ENCODE measurements around the gene CDK14.

Gene CDK14

DNA sequence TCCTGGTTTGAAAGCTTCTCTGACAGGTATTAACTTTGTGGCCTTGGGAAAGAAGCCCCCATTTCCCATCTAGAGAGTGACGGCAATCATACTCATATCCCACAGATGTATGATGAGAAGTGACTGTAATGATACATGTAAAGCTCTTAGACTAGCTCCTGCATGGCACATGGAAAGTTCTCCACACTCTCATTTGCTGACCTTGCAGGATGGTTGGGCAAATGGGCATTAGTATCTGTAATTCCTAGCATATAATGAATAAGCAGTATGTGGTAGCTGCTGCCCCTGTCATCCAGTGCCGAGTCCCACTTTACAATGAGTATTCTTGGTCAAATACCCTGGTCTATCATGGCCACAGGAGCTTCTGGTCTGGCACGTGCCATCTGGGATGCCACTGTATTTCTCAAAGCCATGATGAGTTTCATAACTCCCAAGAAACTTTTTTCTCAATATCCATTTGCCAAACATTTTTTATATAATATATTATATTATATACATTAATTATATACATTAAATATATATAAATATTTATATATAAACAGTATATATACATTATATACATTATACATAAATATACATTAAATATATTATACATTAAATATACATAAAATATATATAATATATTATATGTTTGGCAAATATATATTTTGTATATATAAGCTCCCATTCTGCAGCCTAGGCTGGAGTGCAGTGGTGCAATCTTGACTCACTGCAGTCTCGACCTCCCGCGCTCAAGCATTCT is 561.6 kb downstream of the CDK14 start:
- H3K4me3 ChIP-seq (ENCODE audit: low read depth in 1 of 2, low read length in 2 of 2) = no peak overlapping the region
- H3K27me3 ChIP-seq (ENCODE audit: insufficient read depth, low read length, poor library complexity) = peaks cover 7% of the 10 kb centered on the region
- no peak overlapping the region for H3K4me2 ChIP-seq (ENCODE audit: insufficient read depth, low read length)
- no peaks in the 10 kb centered on the region for H3K36me3 ChIP-seq (ENCODE audit: insufficient read depth, low read length)
- DNase-seq (no peak), ATAC-seq (ENCODE audit: insufficient read depth, low read depth) (no peak)
- H3K79me2 ChIP-seq (ENCODE audit: insufficient read depth, low read length) = no peaks in the 10 kb centered on the region
- H3K9me3 ChIP-seq (ENCODE audit: insufficient read depth, low read length, severe bottlenecking) = no peaks in the 10 kb centered on the region
- H3K4me1 ChIP-seq (ENCODE audit: insufficient read depth, low read length) = no peaks in the 10 kb centered on the region
- H3K27ac ChIP-seq (ENCODE audit: low read length) = no peak overlapping the region
- H3K9ac ChIP-seq (ENCODE audit: low read depth, low read length) = no peak overlapping the region
- TF ChIP-seq EZH2 (IDR thresholded peaks at IDR 0.05; ENCODE audit: borderline replicate concordance, low read depth, low read length, severe bottlenecking) = no peak
- TF ChIP-seq, protein P1, sequence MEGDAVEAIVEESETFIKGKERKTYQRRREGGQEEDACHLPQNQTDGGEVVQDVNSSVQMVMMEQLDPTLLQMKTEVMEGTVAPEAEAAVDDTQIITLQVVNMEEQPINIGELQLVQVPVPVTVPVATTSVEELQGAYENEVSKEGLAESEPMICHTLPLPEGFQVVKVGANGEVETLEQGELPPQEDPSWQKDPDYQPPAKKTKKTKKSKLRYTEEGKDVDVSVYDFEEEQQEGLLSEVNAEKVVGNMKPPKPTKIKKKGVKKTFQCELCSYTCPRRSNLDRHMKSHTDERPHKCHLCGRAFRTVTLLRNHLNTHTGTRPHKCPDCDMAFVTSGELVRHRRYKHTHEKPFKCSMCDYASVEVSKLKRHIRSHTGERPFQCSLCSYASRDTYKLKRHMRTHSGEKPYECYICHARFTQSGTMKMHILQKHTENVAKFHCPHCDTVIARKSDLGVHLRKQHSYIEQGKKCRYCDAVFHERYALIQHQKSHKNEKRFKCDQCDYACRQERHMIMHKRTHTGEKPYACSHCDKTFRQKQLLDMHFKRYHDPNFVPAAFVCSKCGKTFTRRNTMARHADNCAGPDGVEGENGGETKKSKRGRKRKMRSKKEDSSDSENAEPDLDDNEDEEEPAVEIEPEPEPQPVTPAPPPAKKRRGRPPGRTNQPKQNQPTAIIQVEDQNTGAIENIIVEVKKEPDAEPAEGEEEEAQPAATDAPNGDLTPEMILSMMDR (IDR thresholded peaks at IDR 0.05; ENCODE audit: borderline replicate concordance, extremely low read depth, low read length, poor library complexity, severe bottlenecking) = no peak
- no peak overlapping the region for H2AFZ ChIP-seq (ENCODE audit: low read depth, low read length)
- no peaks in the 10 kb centered on the region for H4K20me1 ChIP-seq (ENCODE audit: insufficient read depth, low read length)

DNA sequence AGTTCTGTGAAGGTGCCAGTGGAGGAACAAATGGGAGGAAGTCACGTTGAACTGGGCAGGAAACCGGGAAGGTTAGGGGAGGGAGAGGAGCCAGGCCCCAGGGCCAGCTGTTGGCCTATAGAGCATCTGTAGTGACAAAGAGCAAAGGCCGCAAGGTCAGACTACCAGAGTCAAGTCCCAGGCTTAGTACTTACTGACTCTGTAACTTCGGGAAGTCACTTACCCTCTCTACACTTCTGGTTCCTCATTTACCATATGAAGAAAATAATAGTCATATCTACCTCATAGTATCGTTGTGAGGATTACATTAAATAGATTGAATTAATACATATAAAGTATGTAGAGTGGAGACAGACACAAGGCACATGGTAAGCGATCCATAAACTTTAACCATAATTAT is 566.3 kb downstream of the CDK14 start:
- H3K9me3 ChIP-seq (ENCODE audit: insufficient read depth, low read length, severe bottlenecking) = no peaks in the 10 kb centered on the region
- H3K4me2 ChIP-seq (ENCODE audit: insufficient read depth, low read length) = no peak overlapping the region
- H4K20me1 ChIP-seq (ENCODE audit: insufficient read depth, low read length) = no peaks in the 10 kb centered on the region
- no peak for DNase-seq
- H3K36me3 ChIP-seq (ENCODE audit: insufficient read depth, low read length) = no peaks in the 10 kb centered on the region
- peaks cover 3% of the 10 kb centered on the region for H3K27me3 ChIP-seq (ENCODE audit: insufficient read depth, low read length, poor library complexity)
- ATAC-seq (ENCODE audit: insufficient read depth, low read depth) = no peak
- H3K4me3 ChIP-seq (ENCODE audit: low read depth in 1 of 2, low read length in 2 of 2) = no peak overlapping the region
- no peak overlapping the region for H2AFZ ChIP-seq (ENCODE audit: low read depth, low read length)
- H3K9ac ChIP-seq (ENCODE audit: low read depth, low read length) = no peak overlapping the region
- H3K27ac ChIP-seq (ENCODE audit: low read length) = no peak overlapping the region
- H3K4me1 ChIP-seq (ENCODE audit: insufficient read depth, low read length) = no peaks in the 10 kb centered on the region
- TF ChIP-seq EZH2 (IDR thresholded peaks at IDR 0.05; ENCODE audit: borderline replicate concordance, low read depth, low read length, severe bottlenecking) = no peak
- TF ChIP-seq, protein P1 (IDR thresholded peaks at IDR 0.05; ENCODE audit: borderline replicate concordance, extremely low read depth, low read length, poor library complexity, severe bottlenecking) = no peak
- H3K79me2 ChIP-seq (ENCODE audit: insufficient read depth, low read length) = no peaks in the 10 kb centered on the region

DNA sequence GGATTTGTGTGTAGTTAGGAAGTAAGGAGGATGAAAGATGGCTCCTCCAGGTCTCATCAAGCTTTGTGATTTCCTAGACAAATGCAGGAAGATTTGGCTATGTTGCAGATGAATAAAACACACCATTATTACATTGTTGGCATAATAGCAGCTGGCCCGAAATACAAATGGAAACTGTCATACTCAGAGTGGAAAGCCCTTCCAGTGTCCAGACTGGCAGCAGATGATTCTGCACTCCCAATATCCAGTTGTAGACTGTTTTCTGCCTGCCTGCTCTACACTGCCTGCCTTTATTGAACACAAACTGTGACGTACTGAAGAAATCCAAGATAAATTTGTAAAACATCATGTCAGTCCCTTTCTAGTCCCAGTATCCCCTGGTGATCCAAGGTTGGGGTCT is 568.4 kb downstream of the CDK14 start:
- Histone ChIP-seq H3K36me3 (ENCODE audit: insufficient read depth, low read length) (no peaks in the 10 kb centered on the region), H3K9me3 (ENCODE audit: insufficient read depth, low read length, severe bottlenecking) (no peaks in the 10 kb centered on the region), H3K9ac (ENCODE audit: low read depth, low read length) (no peak overlapping the region), H3K27ac (ENCODE audit: low read length) (no peak overlapping the region), H3K4me2 (ENCODE audit: insufficient read depth, low read length) (no peak overlapping the region), H3K79me2 (ENCODE audit: insufficient read depth, low read length) (no peaks in the 10 kb centered on the region), H3K27me3 (ENCODE audit: insufficient read depth, low read length, poor library complexity) (peaks cover 3% of the 10 kb centered on the region), H3K4me3 (ENCODE audit: low read depth in 1 of 2, low read length in 2 of 2) (no peak overlapping the region), H3K4me1 (ENCODE audit: insufficient read depth, low read length) (no peaks in the 10 kb centered on the region), H4K20me1 (ENCODE audit: insufficient read depth, low read length) (no peaks in the 10 kb centered on the region), H2AFZ (ENCODE audit: low read depth, low read length) (no peak overlapping the region)
- ATAC-seq (ENCODE audit: insufficient read depth, low read depth) (no peak), DNase-seq (no peak)
- TF ChIP-seq, protein P1 (IDR thresholded peaks at IDR 0.05; ENCODE audit: borderline replicate concordance, extremely low read depth, low read length, poor library complexity, severe bottlenecking) = no peak
- TF ChIP-seq EZH2 (IDR thresholded peaks at IDR 0.05; ENCODE audit: borderline replicate concordance, low read depth, low read length, severe bottlenecking) = no peak

Measured in DND-41 (cell line).